Activated naive CD4-positive, alpha-beta T cell treated with Interleukin-2 at 50 U/mL for 16 hours (primary cell): Measurements from ENCODE around the gene DIAPH1.

Experiments
- DNase-seq: peaks from one replicate; pipeline ENCODE4 v3.0.0-alpha.2; 2020

Gene DIAPH1

GRCh38 chr5:141609044-141609443 is 9.8 kb downstream of the DIAPH1 start:
- DNase-seq = no peak

GRCh38 chr5:141608557-141608956 is 10.2 kb downstream of the DIAPH1 start:
- DNase-seq = no peak

GRCh38 chr5:141608046-141608445 is 10.8 kb downstream of the DIAPH1 start:
- no peak for DNase-seq

GRCh38 chr5:141605523-141606277 is 13.1 kb downstream of the DIAPH1 start:
- DNase-seq = peak; percentile 66

- DNase-seq = no peak
Observed at GRCh38 chr5:141603923-141604717, 14.7 kb downstream of the DIAPH1 start.

- DNase-seq = no peak
Observed at GRCh38 chr5:141602606-141603005, 16.2 kb downstream of the DIAPH1 start.

GRCh38 chr5:141598391-141599345 is 20.1 kb downstream of the DIAPH1 start:
- no peak for DNase-seq

- no peak for DNase-seq
Observed at GRCh38 chr5:141597814-141598213, 21.0 kb downstream of the DIAPH1 start.

- DNase-seq = no peak
Observed at GRCh38 chr5:141597394-141597793, 21.4 kb downstream of the DIAPH1 start.

GRCh38 chr5:141596867-141597266 is 21.9 kb downstream of the DIAPH1 start:
- DNase-seq = no peak

- no peak for DNase-seq
Observed at GRCh38 chr5:141590127-141590526, 28.7 kb downstream of the DIAPH1 start.

GRCh38 chr5:141586246-141586645 is 32.6 kb downstream of the DIAPH1 start:
- no peak for DNase-seq

GRCh38 chr5:141585594-141585993 is 33.2 kb downstream of the DIAPH1 start:
- DNase-seq = no peak

GRCh38 chr5:141574122-141574510 is 44.7 kb downstream of the DIAPH1 start:
- no peak for DNase-seq

GRCh38 chr5:141573489-141574121 is 45.2 kb downstream of the DIAPH1 start:
- DNase-seq = no peak

- no peak for DNase-seq
Observed at GRCh38 chr5:141570655-141571054, 48.1 kb downstream of the DIAPH1 start.

- DNase-seq = no peak
Observed at GRCh38 chr5:141567513-141568117, 51.2 kb downstream of the DIAPH1 start.

- no peak for DNase-seq
Observed at GRCh38 chr5:141565826-141566570, 52.8 kb downstream of the DIAPH1 start.

- peak; percentile 64 for DNase-seq
Observed at GRCh38 chr5:141564216-141564692, 54.5 kb downstream of the DIAPH1 start.

- no peak for DNase-seq
Observed at GRCh38 chr5:141560725-141561483, 57.9 kb downstream of the DIAPH1 start.
